NCI-H510A treated with DMSO at 0.1 percent for 48 hours (cell line): Measurements from ENCODE around the gene NUP98.

ENCODE experiments used
- DNase-seq: peaks from one replicate; lab custom pipeline; 2025; lab: John Stamatoyannopoulos, UW

NUP98 gene

DNA sequence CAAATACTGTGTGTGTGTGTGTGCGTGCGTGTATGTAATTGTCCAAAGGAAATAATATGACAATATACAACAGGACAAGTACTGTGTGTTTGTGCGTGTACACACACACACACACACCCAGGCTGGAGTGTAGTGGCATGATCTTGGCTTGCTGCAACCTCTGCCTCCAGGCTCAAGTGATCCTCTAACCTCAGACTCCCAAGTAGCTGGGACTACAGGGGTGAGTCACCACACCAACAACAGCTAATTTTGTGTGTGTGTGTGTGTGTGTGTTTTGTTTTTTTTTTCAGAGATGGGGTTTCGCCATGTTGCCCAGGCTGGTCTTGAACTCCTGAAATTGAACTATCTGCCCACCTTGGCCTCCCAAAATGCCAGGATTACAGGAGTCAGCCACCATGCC is 61.5 kb downstream of the NUP98 start:
- DNase-seq = no peak

DNA sequence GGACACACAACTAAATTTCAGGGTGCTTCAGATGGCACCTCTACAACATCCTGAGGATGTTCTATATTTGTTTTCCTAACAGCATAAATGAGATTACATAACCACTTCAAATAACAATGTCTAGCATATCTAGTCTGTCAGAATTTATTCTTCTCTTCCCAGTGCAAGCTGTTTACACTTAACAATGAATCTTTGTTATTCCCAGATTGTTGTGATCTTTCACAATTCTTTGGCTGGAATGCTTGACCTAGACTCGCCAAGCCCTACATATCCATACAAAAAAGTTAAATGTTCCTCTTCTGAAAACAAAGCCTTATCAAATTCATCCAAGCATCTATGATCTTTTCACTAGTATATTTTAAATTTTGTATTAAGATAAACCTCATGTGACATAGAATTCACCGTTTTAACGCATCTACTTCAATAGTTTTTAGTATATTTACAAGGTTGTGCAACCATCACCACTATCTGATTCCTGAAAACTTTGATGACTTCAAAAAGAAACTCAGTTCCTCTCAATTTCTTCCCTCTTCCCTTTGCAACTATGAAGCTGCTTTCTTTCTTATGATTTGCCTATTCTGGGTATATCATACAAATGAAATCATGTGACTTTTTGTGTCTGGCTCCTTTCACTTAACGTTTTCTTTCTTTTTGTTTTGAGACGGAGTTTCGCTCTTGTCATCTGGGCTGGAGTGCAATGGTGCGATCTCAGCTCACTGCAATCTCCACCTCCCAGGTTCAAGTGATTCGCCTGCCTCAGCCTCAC is 64.5 kb downstream of the NUP98 start:
- no peak for DNase-seq

DNA sequence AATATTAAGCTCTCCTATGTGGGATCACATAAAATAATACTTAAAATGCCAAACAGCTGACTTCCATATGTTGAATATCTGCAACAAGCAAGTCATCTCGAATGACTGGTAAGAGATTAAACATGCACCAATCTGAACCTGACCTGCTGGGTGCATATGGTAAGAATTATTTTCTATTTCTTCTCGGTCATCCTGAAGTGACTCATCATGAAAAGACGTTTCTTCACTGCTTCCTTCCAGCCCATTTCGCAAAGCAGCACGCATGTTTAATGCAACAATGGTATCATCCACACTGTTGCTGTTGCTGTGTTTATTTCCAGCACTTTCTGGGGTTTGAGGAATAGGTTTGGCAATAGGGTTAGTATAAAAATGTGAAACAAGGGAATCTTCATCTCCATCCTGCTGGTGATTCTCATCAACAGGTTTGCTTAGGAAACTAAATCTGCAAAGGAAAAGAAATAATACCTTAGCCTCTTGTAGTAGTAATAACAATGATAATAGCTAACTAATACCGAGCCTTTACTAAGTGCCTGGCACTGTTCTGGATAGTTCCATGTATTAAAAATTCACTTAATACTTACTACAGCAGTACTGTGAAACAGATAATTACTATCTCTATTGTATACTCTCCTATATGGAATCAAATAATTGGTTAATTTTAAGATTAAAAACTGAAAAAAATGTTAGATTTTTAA is 74.2 kb downstream of the NUP98 start:
- no peak for DNase-seq

DNA sequence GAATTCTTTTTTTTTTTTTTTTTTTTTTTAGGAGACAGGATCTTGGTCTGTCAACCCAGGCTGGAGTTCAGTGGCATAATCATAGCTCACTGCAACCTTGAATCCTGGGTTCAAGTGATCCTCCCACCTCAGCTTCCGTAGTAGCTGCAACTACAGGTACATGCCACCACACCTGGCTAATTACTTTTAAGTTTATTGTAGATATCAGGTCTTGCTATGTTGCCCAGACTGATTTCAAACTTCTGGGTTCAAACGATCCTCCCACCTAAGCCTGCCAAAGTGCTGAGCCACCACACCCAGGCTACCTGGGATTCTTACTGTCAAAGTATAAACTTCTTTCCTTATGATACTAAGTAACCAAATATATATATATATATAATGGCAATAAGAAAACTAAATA is 75.3 kb downstream of the NUP98 start:
- no peak for DNase-seq

DNA sequence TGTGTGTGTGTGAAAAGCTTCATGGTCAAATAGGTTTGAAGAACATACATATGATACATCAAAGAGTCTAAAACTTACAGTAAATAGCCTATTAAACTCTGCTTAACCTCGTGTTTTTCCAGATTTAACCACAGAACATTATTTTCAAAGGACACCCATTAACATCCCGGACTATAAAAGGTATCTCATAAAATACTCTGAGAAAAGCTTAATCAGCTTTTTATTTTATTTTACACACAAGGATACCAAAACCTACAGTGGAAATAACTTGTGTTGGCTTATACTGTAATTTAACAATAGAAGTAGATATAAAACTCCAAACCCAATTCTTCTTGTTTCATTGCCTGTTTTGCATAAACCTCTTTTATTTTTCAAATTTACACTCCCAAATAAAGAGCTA is 76.4 kb downstream of the NUP98 start:
- DNase-seq = no peak

DNA sequence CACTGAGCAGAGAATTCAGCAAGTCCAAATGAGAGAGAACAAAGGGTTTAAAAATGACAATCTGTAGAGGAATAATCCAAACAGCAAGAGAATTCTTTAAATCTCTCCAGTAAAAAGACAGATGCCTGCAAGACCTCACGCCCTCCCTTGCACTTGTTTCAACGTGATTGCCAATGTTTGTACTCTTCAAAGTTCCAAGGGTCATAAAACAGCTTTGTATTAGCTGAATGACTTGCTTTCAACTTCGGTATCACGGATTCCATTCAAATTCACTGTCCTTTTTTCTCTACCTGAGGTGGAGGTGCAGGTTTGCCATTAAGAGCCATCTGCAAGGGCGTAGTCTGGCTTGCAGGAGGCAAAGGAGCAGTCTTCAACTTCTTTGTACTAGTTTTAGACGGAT is 85.1 kb downstream of the NUP98 start:
- no peak for DNase-seq

DNA sequence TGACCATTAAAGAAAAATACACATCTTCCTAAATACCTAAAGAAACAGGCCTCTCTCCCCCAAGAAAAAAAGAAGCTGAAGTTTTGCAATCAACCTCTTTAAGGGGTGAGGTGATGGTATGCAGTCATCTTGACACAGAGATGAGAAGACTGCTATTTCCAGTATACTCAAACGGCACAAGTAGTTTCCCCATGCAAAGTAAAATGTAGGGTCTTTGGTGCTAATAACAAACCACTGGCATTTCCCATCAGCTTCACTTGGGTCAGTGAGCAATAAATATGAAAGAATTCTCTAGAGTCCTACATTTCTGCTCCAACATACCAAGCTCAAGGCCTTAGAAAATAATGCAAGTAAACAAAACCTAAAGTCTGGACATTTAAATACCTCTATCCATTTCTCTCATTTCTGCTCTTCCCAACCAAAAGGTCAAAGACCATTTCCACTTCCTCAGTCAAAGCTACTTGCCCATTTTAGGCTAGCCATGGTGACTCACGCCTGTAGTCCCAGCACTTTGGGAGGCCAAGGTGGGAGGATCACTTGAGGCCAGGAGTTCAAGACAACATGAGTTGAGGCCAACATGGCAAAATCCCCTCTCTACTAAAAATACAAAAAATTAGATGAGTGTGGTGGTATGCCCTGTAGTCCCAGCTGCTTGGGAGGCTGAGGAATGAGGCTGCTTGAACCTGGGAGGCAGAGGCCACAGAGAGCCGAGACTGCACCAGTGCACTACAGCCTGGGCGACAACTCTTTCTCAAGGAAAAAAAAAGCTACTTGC is 86.7 kb downstream of the NUP98 start:
- DNase-seq = no peak

DNA sequence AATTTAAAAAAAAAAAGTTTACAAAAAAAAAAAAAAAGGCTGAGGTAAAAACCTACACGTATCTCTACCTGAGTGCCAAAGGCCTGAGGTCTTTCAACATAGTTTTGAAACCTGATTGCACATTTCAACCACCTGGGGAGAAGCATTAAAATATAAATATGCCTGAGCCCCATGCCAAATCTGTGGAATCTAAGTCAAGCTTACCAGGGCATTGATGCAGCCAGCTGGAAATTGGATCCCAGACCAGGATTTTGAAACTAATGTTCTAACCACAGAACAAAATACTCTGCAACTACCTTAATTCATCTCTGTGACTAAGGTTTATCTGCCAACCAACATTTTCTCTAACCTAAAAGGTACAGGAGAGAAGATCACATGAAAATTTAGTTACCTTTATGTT is 87.4 kb downstream of the NUP98 start:
- DNase-seq = no peak

DNA sequence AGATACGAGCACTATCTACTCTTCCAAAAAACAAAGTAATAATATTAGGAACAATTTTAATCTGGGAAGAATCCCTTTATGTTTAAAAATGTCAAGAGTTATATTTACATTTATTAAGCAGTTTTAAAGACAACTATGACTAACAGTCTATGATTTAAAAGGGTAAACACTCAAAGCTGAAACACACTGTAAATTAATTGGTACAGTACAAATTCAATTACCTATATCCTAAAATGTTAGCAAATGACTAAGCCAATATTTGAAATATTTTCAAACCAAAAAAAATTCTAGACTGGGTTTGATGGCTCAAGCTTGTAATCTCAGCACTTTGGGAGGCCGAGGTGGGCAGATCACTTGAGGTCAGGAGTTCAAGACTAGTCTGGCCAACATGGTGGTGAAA is 90.2 kb downstream of the NUP98 start:
- DNase-seq = no peak

DNA sequence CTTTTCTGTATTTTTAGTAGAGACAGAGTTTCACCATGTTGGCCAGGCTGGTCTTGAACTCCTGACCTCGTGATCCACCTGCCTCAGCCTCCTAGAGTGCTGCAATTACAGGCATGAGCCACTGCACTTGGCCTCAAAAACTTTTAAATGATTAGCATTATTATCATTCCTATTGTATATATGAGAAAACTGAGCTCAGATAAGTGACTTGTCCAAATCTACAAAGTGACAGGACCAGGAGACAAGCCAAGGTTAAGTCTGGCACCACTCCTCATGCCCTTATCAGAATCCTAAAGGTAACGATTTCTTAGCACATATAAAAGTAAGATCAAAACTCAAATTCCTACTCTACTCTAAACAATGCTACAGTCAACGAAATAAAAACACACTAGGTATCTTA is 94.0 kb downstream of the NUP98 start:
- no peak for DNase-seq

DNA sequence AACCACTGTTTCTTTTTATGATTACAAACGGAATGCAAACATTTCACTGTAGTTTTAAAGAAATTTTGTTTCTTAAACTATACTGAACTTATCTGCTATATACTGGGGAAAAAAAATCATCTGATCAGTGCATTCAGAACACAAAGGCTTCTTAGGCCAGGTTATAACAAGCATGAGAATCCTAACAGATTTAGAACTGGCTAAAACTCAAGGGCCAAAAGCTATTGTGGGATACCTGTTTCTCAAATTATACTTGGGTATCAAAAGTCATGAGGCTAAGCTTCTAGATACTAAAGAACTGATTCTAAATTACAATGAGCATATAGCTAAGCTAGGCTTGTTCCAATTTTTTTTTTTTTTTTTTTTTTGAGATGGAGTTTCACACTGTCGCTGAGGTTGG is 96.4 kb downstream of the NUP98 start:
- no peak for DNase-seq

DNA sequence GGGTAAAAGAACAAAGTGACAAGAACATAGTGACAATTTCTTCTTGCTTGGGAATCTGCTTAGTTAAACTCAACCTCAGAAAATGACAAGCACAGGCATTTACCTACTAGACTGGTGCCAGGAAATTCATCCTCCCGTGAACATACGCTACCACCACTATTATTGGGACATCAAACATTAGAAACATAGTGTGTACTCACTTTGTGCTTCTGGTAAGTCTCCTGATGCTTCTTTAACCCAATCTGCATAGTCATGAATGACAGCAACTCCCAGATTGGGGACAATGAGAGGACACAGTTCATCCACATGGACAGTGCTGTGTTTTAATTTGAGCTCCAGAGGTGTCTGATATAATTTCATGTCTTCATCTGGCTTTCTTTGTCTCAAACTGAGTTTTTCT is 96.9 kb downstream of the NUP98 start:
- no peak for DNase-seq

DNA sequence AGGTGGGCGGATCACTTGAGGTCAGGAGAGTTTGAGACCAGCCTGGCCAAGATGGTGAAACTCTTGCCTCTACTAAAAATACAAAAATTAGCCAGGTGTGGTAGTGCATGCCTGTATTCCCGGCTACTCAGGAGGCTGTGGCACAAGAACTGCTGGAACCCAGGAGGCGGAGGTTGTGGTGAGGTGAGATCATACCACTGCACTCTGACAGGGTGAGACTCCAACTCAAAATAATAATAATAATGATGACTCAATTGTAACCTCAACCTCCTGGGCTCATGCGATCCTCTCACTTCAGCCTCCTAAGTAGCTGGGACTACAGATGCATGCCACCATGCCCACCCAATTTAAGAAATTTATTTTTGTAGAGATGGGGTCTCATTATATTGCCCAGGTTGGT is 110.6 kb downstream of the NUP98 start:
- no peak for DNase-seq

DNA sequence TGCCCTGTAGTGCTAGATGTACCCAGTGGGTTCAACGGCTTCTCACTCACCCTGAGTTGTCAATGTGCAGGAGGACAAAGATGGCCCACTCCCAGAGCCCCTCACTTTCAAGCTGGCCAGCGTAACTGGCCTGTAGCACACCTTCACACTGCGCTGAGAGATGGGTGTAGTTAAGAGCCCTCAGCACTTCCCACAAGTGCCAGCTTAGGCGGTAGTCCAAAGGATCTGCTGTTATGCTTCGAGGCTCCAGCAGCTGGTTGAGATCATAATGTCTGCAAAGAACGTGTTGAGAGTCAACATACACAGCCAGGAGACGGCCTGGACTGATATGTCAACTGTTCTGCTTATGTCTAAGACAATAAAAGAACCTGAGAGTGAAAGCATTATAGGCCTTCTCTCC is 111.4 kb downstream of the NUP98 start:
- peak; percentile 9 for DNase-seq

DNA sequence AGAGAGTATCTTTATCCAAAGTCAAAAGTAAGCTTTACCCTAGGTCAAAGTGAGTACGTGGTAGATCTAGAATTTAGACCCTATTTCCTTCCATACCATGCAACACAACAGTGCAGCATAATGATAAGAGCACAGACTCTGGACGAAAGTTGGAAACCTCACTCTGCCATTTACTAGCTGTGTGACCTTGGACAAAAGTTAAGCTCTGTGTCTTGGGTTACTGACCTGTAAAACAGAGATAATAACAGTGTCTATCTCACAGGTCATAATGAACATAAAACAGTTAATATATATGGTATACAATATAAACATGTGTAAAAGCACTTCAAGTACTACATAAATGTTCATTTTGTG is 112.6 kb downstream of the NUP98 start:
- DNase-seq = no peak

DNA sequence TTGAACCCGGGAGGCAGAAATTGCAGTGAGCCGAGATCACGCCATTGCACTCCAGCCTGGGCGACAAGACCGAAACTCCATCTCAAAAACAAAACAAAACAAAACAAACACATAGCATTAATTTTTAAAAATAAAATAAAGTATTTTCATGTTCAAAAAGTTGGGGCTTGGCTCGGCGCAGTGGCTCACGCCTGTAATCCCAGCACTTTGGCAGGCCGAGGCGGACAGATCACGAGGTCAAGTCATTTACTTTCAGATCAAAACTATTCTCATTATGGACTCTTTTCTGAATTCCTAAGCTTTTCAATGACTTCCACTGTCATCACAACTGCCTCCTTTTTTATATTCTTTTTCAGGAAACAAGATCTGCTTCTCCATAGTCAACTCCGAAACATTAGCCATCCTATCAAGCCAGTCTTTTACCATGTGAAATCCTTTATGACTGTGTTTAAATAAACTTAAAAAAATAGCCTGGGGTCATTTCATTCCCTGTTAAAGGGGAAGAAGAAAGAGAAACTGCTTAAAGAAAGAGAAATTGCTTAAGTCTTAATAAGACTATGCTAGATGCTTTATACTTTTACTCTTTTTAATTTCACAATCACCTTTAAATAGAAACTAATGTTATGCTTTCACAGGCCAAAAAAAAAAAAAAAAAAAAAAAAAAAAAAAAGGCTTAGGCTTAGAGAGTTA is 113.1 kb downstream of the NUP98 start:
- no peak for DNase-seq

DNA sequence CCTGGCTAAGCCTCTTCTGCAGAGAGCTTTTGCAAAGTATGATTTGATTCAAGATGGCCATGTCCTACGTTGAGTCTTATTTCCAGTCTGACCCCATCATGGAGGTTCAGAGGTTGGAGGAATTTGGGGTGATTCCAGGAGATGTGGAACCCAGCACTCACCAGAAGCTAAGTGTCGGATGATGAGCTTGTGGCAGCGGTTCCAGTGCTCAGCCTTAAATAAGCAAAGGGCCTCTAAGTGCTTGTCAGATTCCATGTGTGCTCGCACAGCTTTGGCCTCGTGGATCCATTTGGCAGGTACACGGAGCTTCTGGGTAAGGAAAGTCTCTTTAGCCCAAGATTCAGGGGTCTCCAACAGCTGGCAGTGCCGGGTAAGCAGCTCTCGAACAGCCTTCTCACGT is 114.3 kb downstream of the NUP98 start:
- DNase-seq = no peak

DNA sequence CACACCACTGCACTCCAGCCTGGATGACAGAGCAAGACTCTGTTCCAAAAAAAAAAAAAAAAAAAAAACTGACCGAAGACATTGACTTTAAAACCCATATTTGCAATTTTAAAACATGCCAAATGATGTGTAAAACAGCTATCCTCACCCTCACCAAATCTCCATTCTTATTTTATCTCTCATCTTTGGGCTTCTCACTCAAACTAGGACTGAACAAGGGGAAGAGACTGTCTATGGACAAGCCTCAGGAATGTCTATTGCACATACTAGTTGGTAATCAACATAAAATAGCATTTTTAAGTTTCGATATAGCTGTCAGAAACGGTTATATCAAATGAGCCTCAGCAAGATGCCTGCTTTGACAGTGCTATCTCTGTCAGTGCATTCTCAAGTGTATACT is 118.3 kb downstream of the NUP98 start:
- no peak for DNase-seq

DNA sequence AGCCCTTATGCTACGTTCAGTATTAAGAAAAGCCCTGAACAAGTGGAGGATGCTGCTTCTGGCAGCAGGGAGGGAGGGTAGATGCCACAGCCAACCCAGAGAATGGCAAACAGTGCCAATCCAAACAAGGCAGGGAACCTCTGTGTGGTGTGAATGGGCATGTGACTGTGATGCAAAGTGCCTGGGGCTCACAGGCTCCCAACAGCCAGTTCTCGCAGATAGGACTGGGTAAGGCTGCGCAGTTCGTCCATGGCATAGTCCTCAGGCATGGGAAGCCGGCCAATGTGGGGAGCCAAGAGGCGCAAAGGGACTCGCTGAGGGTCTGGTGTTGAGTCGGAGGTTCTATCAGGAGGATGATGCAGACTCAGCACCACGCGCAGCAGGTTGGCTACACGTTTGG is 121.4 kb downstream of the NUP98 start:
- DNase-seq = no peak

DNA sequence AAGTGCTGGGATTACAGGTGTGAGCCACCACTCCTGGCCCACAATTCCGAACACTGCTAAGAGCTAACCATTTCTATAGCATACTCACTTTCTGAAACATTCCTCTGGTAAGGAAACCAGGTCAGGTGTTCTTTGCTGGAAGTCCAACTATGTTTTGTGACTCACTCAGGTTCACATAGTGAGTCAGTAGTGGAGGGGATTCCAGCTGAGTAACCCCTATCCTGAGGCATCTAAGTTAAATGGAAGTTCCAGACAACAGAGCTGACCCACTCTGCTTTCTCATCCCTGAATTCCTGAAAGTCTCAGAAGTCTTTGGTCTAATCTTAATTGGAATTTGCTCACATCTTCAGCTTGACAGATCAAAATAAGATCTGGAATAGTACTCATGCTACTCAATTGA is 123.2 kb downstream of the NUP98 start:
- no peak for DNase-seq

DNA sequence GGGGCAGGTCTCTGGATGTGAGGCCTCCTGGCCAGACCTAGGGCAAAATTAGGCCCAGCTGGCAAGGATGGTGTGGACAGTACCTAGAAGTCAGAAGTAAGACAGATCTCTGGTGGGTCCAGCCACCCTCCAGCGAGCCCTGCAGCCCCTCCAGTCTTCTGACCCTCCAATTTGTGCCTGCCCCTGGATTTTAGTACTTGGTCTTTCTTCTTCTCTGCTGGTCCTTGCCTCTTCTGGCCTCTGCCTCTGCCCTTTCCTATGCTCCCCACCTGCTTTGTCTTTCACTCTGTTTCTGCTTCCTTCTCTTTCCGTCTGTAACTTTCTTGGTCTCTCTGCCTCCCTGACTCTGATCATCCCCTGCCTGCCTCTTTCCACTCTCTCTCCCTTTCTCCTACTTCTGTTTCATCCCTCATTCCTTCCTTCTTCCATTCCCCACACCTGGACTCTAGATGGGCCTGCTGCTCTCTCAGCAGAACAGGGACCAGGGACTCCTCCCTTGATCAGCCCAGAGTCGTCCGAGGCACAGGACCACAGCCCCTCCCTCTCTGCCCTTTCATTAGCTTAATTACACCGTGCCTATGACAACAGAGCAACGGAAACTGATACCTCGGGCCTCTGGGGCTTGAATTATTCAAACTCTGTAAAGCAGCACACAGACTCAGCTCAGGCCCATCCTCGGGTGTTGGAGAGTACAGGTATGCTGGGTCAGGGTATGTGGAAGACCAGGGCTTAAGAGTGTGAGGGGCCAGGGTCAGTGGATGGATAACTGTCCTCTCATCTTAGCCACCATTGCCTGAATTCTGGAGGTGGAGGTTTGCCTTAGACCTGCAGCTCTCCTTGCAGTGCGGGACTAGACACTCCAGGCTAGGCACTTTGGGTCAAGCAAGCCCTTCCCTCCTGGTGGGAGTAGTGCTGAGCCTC is 125.8 kb downstream of the NUP98 start, which contains the start of gene CHRNA10:
Gene CHRNA10, minus strand, starts transcription at position 51 of the 921 bp plus-strand sequence. CDS start 72 bp downstream, outside the sequence.
- peak; percentile 0 for DNase-seq
